ENCODE measurements around the gene MEGF11.

MEGF11 gene

DNA sequence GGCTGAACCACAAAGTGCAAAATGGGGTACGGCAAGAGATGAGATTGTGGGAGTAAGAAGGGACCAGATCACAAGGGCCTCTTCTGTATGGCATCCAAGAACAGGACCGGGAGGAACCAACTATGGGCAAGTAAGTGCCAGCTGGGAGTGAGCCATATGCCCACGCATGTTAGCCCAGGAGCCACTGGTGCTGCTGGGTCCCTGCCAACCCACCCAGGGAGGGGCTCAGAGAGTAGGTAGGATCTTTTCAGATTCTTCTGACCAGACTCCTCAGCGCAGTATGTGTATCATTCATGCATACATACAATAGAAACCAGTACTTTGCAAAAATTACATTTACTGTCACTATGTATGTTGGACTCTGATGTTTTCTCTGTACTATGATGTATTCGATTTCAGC lies 330.3 kb downstream of the MEGF11 start:
- H3K4me3 ChIP-seq (replicated peaks; ENCODE audit: insufficient read depth, low read length), result no peak overlapping the region
- TF ChIP-seq, protein P1, sequence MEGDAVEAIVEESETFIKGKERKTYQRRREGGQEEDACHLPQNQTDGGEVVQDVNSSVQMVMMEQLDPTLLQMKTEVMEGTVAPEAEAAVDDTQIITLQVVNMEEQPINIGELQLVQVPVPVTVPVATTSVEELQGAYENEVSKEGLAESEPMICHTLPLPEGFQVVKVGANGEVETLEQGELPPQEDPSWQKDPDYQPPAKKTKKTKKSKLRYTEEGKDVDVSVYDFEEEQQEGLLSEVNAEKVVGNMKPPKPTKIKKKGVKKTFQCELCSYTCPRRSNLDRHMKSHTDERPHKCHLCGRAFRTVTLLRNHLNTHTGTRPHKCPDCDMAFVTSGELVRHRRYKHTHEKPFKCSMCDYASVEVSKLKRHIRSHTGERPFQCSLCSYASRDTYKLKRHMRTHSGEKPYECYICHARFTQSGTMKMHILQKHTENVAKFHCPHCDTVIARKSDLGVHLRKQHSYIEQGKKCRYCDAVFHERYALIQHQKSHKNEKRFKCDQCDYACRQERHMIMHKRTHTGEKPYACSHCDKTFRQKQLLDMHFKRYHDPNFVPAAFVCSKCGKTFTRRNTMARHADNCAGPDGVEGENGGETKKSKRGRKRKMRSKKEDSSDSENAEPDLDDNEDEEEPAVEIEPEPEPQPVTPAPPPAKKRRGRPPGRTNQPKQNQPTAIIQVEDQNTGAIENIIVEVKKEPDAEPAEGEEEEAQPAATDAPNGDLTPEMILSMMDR (IDR thresholded peaks at IDR 0.05; ENCODE audit: insufficient read depth, low read length), result no peak
- TF ChIP-seq POLR2AphosphoS5 (IDR thresholded peaks at IDR 0.05; ENCODE audit: low read depth) (no peak), GABPA (IDR thresholded peaks at IDR 0.05; ENCODE audit: low read depth) (no peak), SPI1 (IDR thresholded peaks at IDR 0.05; ENCODE audit: borderline replicate concordance, low read depth) (no peak)
- TF ChIP-seq, protein P2, sequence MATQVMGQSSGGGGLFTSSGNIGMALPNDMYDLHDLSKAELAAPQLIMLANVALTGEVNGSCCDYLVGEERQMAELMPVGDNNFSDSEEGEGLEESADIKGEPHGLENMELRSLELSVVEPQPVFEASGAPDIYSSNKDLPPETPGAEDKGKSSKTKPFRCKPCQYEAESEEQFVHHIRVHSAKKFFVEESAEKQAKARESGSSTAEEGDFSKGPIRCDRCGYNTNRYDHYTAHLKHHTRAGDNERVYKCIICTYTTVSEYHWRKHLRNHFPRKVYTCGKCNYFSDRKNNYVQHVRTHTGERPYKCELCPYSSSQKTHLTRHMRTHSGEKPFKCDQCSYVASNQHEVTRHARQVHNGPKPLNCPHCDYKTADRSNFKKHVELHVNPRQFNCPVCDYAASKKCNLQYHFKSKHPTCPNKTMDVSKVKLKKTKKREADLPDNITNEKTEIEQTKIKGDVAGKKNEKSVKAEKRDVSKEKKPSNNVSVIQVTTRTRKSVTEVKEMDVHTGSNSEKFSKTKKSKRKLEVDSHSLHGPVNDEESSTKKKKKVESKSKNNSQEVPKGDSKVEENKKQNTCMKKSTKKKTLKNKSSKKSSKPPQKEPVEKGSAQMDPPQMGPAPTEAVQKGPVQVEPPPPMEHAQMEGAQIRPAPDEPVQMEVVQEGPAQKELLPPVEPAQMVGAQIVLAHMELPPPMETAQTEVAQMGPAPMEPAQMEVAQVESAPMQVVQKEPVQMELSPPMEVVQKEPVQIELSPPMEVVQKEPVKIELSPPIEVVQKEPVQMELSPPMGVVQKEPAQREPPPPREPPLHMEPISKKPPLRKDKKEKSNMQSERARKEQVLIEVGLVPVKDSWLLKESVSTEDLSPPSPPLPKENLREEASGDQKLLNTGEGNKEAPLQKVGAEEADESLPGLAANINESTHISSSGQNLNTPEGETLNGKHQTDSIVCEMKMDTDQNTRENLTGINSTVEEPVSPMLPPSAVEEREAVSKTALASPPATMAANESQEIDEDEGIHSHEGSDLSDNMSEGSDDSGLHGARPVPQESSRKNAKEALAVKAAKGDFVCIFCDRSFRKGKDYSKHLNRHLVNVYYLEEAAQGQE (IDR thresholded peaks at IDR 0.05; ENCODE audit: insufficient replicate concordance, low read depth), result no peak
- no peak overlapping the region for H3K27ac ChIP-seq (replicated peaks)
- H3K27me3 ChIP-seq (ENCODE audit: insufficient read depth, poor library complexity, severe bottlenecking), result no peaks in the 10 kb centered on the region
- no peak for DNase-seq (ENCODE audit: low read depth in 1 of 2, low spot score in 1 of 2)

DNA sequence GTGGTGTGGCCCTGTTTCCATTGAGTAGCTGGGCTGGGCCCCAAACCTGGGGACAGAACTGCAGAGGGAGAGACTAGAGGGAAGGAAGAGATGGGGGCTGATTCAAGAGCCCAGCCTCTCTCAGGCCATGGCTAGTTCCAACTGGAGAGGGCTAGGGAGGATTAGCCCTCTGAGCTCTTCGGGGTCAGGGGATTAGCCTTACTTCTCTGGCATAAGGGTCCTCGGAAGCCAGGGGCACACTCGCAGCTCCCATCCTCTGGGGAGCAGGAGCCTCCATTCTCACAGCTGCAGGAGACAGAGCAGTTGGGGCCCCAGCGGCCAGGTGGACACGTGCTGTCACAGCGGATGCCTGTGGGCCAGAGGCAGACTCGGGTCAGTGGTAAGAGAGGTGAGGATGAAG lies 330.9 kb downstream of the MEGF11 start:
- no peak for DNase-seq (ENCODE audit: low read depth in 1 of 2, low spot score in 1 of 2)
- no peak overlapping the region for H3K4me3 ChIP-seq (replicated peaks; ENCODE audit: insufficient read depth, low read length)
- H3K27ac ChIP-seq (replicated peaks), result no peak overlapping the region
- no peaks in the 10 kb centered on the region for H3K27me3 ChIP-seq (ENCODE audit: insufficient read depth, poor library complexity, severe bottlenecking)
- TF ChIP-seq GABPA (IDR thresholded peaks at IDR 0.05; ENCODE audit: low read depth) (no peak), POLR2AphosphoS5 (IDR thresholded peaks at IDR 0.05; ENCODE audit: low read depth) (no peak)
- TF ChIP-seq, protein P1 (IDR thresholded peaks at IDR 0.05; ENCODE audit: insufficient read depth, low read length), result no peak
- TF ChIP-seq, protein P2 (IDR thresholded peaks at IDR 0.05; ENCODE audit: insufficient replicate concordance, low read depth), result no peak

DNA sequence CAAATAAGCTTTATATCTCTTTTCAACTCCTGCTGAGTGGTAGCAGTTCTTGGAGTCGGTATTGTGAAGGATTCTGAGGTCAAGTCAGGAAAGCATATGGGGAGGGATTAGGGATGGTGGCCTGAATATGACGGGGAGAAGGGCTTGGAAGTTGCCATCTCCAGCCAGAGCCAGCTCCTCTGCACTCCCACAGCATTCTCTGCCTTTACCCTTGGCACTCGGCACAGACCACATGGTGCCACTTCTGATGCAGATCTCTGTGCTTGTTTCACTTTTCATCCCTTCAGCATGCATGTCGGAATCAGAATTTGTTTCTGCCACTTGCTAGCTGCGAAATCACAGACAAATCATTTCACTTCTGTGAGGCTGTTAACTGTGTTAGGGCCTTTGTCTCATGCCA lies 331.8 kb downstream of the MEGF11 start:
- Histone ChIP-seq H3K27ac (replicated peaks) (no peak overlapping the region), H3K4me3 (replicated peaks; ENCODE audit: insufficient read depth, low read length) (no peak overlapping the region), H3K27me3 (ENCODE audit: insufficient read depth, poor library complexity, severe bottlenecking) (no peaks in the 10 kb centered on the region)
- no peak for TF ChIP-seq GABPA (IDR thresholded peaks at IDR 0.05; ENCODE audit: low read depth)
- no peak for TF ChIP-seq SPI1 (IDR thresholded peaks at IDR 0.05; ENCODE audit: borderline replicate concordance, low read depth)
- TF ChIP-seq, protein P2 (IDR thresholded peaks at IDR 0.05; ENCODE audit: insufficient replicate concordance, low read depth), result no peak
- TF ChIP-seq, protein P1 (IDR thresholded peaks at IDR 0.05; ENCODE audit: insufficient read depth, low read length), result no peak
- TF ChIP-seq POLR2AphosphoS5 (IDR thresholded peaks at IDR 0.05; ENCODE audit: low read depth), result no peak
- no peak for DNase-seq (ENCODE audit: low read depth in 1 of 2, low spot score in 1 of 2)
